Lower leg skin (tissue), 3 donors: ENCODE data around the gene FOXP1.

ENCODE experiments used
- POLR2A ChIP-seq, 2 donors: fragments of 450-650 bp; IDR thresholded peaks; one replicate each; pipeline ENCODE4 v1.6.1; 2016 to 2017; ENCODE audit warnings: antibody characterized with exemption in 2 of 2, mild to moderate bottlenecking in 1 of 2, moderate library complexity in 1 of 2
- TF ChIP-seq, protein P1 (sequence below), 3 donors: fragments of 450-650 bp; IDR thresholded peaks; one replicate each; pipeline ENCODE4 v1.5.1; 2016; ENCODE audit warnings: antibody characterized with exemption in 3 of 3, mild to moderate bottlenecking in 3 of 3, moderate library complexity in 2 of 3

DNA sequence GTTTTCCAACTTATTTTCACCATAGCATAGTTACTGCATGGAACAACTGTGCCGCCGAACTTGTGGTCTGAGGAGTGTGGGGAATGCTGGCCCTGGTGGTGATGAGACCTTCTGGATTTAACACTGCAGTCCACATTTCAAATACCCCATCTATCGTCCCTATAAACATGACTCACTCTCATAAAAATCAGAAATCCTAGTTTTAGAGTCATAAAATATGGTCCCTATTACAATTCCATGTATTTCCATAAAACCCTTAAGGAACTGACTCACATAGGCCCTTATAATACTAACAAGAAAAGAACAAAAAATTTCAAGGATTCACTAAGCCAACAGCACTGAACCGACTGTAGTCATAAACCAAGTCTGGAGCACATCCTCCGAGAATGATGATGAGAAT lies 147.2 kb downstream of the FOXP1 start:
- no peak for TF ChIP-seq POLR2A (IDR thresholded peaks at IDR 0.05)
- TF ChIP-seq, protein P1, sequence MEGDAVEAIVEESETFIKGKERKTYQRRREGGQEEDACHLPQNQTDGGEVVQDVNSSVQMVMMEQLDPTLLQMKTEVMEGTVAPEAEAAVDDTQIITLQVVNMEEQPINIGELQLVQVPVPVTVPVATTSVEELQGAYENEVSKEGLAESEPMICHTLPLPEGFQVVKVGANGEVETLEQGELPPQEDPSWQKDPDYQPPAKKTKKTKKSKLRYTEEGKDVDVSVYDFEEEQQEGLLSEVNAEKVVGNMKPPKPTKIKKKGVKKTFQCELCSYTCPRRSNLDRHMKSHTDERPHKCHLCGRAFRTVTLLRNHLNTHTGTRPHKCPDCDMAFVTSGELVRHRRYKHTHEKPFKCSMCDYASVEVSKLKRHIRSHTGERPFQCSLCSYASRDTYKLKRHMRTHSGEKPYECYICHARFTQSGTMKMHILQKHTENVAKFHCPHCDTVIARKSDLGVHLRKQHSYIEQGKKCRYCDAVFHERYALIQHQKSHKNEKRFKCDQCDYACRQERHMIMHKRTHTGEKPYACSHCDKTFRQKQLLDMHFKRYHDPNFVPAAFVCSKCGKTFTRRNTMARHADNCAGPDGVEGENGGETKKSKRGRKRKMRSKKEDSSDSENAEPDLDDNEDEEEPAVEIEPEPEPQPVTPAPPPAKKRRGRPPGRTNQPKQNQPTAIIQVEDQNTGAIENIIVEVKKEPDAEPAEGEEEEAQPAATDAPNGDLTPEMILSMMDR (IDR thresholded peaks at IDR 0.05), result no peak
